Pulmonary artery endothelial cell (primary cell): Measurements from ENCODE around the gene CLDN10. TPM values are rescaled to one million over a fixed set of nuclear protein-coding genes. Genes with fewer than 3 reads are reported as not detected.

Source experiments
- total RNA-seq: library from RNA; depleted of rRNA; stranded (reverse); fragments of >200 nt; gene quantifications from 2 replicates; pipeline ENCODE4 v1.2.3, GENCODE V29; 2014

Gene CLDN10
- total RNA-seq, 1 donor from 2014 or later = 0.40 TPM

Other genes with a start within 250 kb of the CLDN10 start
- 22.5 and 23.8 TPM in 2 replicates for gene DZIP1, start 92.0 kb downstream of the CLDN10 start, total RNA-seq
- 54.9 and 111 TPM in 2 replicates for gene DNAJC3, start 124.4 kb downstream of the CLDN10 start, total RNA-seq